ENCODE results near the gene PRODH2.
A peak's percentile ranks its signal among the peaks of the same experiment; 100 is the strongest.

Gene PRODH2

DNA sequence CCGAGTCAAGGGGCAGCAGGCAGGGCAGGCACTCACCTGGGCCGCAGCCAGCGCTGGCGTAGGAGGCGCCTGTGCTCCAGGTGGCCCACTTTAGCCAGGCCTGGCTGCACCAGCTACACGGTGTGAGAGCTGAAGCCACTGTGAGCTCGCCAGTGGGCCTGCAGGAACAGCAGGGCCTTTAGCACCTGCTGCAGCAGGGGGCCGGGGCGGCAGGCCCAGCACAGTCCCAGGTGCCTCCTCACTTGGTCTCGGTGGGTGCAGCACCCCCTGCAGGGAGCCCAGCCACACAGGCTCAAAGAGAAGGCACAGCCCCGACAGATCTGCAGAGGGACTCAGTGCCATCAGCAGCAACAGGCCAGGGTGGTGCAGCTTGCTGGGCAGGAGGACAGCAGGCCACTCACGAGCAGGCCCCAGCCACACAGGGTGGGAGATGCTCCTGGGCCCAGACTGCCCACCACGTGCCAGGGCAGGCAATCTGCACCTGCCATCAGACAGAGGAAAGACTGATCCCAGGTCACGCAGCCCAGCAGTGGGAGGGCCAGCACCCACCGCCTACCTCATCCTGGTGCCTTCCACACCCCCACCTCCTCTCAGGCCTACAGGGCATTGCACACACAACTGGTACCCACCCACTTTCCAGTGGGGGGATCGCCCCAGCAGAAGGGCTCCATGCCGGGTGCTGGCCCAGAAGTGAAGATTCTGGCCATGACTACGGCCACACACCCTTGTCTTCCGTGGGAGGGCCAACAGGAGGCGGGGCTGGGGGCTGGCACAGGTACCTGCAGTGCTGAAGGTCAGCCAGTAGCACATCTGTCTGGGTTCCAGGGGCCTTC is 21.4 kb downstream of the PRODH2 start:
- DNase-seq (ENCODE audit: low spot score): no peak
- TF ChIP-seq, protein P1, sequence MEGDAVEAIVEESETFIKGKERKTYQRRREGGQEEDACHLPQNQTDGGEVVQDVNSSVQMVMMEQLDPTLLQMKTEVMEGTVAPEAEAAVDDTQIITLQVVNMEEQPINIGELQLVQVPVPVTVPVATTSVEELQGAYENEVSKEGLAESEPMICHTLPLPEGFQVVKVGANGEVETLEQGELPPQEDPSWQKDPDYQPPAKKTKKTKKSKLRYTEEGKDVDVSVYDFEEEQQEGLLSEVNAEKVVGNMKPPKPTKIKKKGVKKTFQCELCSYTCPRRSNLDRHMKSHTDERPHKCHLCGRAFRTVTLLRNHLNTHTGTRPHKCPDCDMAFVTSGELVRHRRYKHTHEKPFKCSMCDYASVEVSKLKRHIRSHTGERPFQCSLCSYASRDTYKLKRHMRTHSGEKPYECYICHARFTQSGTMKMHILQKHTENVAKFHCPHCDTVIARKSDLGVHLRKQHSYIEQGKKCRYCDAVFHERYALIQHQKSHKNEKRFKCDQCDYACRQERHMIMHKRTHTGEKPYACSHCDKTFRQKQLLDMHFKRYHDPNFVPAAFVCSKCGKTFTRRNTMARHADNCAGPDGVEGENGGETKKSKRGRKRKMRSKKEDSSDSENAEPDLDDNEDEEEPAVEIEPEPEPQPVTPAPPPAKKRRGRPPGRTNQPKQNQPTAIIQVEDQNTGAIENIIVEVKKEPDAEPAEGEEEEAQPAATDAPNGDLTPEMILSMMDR (IDR thresholded peaks at IDR 0.05; ENCODE audit: extremely low read depth, insufficient read depth, missing control alignments): peak; percentile 38
- in situ Hi-C loops (cut with MboI; ENCODE audit: low pct_unique_long_range_greater_than_20kb, low sequenced_read_pairs, unreplicated experiment): no loop called here

DNA sequence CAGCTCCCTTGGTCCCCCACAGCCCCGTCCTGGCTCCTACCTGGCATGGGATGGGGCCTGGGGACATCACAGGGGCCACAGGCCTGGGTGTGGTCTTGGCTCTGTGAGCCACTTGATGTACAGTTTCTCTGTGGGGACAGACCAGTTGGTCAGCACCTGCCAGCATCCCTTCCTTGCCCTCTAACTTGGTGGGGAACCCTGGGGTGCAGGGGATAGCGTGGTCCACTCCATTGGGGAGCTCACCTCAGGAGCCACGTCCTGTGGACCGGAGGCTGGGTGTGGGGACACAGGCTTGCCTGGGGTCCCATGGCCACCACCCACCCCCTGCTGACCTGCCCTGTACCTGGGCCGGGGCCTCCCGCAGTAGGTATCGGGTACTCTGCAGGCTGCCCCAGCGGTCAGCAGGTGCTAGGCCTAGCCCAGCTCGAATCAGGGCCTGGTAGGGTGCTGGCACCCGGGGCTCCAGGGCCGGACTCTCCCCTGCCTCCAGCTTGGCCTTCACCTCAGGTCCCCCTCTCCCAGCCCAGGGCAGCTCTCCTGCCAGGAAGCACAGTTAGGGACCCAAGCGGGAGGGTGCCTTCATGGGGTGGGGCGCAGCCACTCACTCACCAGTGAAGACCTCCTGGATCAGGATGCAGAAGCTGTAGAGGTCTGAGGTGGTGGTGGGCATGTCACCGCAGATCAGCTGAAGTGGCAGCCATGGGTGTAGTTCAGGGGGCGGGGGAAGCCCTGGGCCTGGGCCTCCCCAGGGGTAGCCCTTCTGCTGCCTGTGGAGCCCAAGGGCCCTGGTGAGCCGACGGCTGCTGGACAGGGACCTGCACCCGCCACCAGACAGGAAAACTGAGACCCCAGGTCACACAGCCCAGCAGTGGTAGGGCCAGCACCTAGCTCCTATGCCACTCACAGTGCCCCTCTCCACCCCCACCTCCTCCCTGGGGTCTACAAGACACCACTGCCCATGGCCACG is 22.4 kb downstream of the PRODH2 start:
- in situ Hi-C loops (cut with MboI; ENCODE audit: low pct_unique_long_range_greater_than_20kb, low sequenced_read_pairs, unreplicated experiment): no loop called here
- TF ChIP-seq, protein P1 (IDR thresholded peaks at IDR 0.05; ENCODE audit: extremely low read depth, insufficient read depth, missing control alignments): no peak
- no peak for DNase-seq (ENCODE audit: low spot score)

DNA sequence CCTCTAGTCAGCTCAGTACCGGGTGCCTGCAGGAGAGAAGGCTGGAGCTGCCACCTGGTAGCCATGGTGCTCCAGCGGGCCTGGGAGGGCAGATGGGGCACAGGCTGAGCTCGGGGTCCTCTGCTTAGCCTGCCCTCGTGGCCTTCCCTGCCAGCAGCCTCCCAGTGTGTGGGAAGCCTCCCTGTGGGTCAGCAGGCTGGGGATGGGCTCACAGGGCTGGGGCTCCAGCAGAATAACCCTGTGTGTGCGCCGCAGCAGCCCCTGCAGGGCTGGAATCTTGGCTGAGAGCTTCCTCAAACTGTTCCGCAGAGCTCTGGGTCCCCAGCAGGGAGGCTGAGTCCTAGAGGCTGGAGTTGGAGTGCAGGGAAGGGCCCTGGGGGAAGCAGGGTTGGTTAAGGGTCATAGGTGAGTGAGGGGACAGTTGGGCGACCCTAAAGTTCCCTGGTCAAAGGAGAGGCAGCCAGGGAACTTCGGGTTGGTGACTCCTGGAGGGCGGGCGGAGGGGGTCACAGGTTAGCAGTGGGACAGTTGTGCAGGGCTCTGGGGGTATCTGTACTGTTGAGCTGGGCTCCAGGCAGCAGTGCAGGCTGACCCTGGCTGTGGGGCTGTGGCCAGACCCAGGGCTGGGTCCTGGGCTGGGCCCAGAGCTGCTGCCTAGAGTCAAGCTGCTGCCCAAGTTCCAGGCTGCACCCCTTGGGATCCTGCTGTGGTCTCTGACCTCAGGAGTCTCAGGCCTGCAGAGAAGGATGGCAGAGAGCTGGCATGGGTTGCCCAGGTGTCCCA is 23.3 kb downstream of the PRODH2 start:
- no peak for DNase-seq (ENCODE audit: low spot score)
- in situ Hi-C loops (cut with MboI; ENCODE audit: low pct_unique_long_range_greater_than_20kb, low sequenced_read_pairs, unreplicated experiment): no loop called here
- TF ChIP-seq, protein P1 (IDR thresholded peaks at IDR 0.05; ENCODE audit: extremely low read depth, insufficient read depth, missing control alignments): no peak

DNA sequence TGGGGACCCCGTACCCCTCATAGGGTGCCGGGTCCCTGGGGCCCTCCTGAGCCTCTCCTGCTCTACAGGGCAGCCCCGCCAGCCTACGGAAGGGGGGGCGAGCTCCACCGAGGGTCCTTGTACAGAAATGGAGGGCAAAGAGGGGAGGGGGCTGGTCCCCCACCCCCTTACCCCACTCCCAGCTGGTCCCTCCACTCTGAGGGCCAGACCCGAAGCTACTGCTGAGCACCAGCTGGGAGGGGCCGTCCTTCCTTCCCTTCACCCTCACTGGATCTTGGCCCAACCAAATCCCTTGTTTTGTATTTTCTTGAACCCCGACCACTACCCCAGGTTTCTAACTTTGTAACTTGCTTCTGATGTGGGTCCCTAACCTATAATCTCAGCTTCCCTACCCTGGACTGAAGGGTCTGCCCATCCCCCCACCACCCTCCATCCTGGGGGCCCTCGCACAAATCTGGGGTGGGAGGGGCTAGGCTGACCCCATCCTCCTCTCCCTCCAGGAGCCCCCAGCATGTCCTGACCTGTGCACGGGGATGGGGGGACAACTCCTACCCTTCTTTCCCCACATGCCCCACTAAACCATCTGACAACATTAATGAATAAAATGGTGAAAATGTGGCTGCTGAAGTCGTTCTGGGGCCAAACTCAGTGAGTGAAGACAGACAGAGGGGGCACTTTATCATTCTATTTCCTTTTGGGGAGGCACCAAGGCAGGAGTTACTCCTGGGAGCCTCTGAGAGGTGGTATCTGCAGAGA is 24.3 kb downstream of the PRODH2 start:
- in situ Hi-C loops (cut with MboI; ENCODE audit: low pct_unique_long_range_greater_than_20kb, low sequenced_read_pairs, unreplicated experiment): no loop called here
- DNase-seq (ENCODE audit: low spot score): no peak

DNA sequence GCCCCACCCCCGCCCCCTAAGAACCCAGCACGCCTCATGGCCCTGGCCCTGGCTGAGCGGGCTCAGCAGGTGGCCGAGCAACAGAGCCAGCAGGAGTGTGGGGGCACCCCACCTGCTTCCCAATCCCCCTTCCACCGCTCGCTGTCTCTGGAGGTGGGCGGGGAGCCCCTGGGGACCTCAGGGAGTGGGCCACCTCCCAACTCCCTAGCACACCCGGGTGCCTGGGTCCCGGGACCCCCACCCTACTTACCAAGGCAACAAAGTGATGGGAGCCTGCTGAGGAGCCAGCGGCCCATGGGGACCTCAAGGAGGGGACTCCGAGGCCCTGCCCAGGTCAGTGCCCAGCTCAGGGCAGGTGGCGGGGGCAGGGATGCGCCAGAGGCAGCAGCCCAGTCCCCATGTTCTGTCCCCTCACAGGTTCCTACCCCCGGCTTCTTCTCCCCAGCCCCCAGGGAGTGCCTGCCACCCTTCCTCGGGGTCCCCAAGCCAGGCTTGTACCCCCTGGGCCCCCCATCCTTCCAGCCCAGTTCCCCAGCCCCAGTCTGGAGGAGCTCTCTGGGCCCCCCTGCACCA is 25.3 kb downstream of the PRODH2 start:
- TF ChIP-seq, protein P1 (IDR thresholded peaks at IDR 0.05; ENCODE audit: extremely low read depth, insufficient read depth, missing control alignments): no peak
- in situ Hi-C loops (cut with MboI; ENCODE audit: low pct_unique_long_range_greater_than_20kb, low sequenced_read_pairs, unreplicated experiment): no loop called here
- no peak for DNase-seq (ENCODE audit: low spot score)

More for the DNA sequence above, 24.3 kb downstream of the PRODH2 start:
- TF ChIP-seq, protein P1 (IDR thresholded peaks at IDR 0.05; ENCODE audit: extremely low read depth, insufficient read depth, missing control alignments): no peak

All from GM13977 (cell line).